Endothelial cell of hepatic sinusoid (primary cell): Measurements from ENCODE around the gene DDX51.
"Not testable (repeated sequence)": the region's sequence is repeated elsewhere in the genome, so short reads cannot be mapped to it uniquely, and the experiment has no call there.

Source experiments
- in situ Hi-C: cut with HindIII; loops from 2 replicates; pipeline ENCODE4 v1.10.0; 2017; ENCODE audit warnings: low sequenced_read_pairs

The DDX51 gene

GRCh38 chr12:132156573-132157325 lies 12.6 kb upstream of the DDX51 start:
- in situ Hi-C loops: no loop called here

GRCh38 chr12:132155771-132156572 lies 11.9 kb upstream of the DDX51 start:
- in situ Hi-C loops: no loop called here

DNA sequence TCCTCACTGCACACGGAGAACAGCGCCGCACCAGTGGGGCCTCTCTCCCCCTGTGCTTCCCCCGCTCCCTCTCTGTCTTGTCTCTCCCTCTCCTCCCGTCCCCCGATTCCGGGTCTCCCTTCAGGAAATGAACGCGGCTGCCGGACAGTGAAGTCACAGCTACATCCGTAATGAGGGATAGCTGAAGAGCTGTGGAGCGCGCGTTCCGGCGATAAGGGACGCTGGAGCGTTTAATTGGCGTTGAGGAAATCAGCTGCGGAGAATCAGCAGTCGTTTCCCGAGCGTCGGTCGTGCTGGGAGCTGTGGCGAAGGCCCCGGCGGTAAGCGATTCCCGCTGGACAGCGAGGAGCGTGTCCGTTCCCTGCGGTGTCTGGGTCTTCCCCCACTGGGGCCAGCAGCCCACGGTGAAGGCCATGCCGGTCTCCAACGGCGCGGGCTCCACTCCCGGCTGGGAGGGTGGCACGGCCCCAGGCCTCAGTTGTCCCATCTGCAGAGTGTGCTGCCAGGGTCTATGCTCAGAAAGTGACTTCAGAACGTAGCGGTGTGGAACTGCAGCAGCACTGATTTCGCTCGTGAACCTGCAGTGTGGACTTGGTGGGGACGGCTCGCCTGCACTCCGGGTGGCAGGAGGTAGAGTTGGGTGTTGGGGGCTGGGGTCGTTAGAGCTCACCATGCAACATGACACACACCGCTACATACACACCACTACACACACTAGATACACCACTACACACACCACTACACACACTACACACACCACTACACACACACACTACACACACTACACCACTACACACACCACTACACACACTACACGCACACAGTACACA lies 11.0 kb upstream of the DDX51 start:
- in situ Hi-C loops: no loop called here

DNA sequence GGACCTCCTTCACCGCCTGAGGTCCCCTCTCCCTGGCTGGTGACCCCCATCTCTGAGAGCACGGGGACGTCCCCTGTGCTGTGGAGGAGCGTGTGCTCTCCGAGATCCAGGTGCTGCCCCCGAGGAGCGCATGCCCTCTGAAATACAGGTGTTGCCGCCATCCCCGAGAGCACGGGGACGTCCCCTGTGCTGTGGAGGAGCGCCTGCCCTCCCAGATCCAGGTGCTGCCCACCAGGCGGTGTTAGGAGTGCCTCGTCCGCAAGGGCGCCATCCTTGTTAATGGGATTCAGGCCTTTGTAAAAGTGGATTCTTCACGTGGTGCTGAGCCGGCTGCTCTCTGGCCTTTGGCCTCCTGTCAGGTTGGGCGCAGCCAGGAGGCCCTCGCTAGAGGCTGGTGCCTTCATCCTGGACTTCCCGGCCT lies 10.2 kb upstream of the DDX51 start:
- in situ Hi-C loops: no loop called here

DNA sequence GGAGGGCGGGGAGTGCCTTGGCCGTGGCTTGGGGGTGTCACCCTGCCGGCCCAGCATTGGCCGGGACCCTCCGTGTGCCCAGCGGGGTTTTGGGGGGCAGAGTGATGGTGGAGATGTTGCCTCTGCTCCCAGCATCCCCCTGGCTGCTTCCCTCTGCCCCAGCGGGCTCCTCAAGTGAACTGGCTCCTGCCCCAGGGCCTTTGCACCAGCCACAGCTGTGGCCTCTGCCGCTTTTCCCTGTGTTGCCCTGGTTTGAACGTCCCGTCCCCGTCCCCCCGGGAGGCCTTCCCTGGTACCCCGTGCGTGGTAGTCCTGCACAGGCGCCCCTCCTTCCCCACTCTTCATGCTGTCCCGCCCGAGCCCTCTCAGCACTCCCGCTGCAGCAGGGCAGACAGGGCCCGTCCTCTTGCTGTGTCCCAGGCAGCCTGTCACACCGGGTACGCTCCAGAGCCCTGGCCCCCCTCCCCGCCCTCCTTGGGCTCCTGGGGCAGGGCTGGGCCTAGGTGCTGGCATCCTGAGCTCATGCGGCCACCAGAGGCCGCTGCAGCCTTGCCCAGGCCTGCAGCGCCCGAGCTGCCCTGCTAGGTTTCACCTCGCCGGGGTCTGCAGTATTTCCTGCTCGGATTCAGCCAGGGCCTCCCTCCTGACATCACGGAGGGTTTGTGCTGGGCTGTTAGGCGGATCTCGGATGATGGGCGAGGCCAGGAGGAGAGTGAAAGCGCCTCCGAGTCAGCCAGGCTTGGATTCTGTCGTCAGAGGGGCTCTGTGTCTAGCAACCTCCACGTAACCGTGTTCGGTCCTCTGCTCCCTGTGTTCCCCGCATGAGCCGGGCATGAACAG lies 9.6 kb upstream of the DDX51 start:
- in situ Hi-C loops: no loop called here

GRCh38 chr12:132152953-132153352 lies 8.8 kb upstream of the DDX51 start:
- in situ Hi-C loops: no loop called here

DNA sequence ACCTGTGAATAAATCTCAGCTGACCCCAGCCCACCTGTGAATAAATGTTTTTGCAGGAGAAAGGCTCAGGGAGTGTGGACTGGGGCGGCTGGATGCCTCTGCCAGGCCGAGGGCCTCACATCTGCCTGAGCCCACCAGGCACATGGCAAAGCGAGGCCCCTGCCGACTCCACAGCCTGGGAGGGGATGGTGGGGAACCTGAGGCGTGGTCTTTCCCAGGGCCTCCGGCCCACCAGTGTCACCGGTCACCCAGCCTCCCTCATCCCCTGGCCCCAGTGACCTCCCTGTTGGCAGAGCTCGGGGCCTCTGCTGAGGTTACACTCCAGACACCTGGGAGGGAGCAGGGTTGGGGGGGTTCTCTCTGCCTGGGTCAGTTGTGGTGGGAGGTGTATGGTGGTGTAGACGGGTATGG lies 8.3 kb upstream of the DDX51 start:
- in situ Hi-C loops: no loop called here

GRCh38 chr12:132151766-132152410 lies 7.8 kb upstream of the DDX51 start:
- in situ Hi-C loops: no loop called here

DNA sequence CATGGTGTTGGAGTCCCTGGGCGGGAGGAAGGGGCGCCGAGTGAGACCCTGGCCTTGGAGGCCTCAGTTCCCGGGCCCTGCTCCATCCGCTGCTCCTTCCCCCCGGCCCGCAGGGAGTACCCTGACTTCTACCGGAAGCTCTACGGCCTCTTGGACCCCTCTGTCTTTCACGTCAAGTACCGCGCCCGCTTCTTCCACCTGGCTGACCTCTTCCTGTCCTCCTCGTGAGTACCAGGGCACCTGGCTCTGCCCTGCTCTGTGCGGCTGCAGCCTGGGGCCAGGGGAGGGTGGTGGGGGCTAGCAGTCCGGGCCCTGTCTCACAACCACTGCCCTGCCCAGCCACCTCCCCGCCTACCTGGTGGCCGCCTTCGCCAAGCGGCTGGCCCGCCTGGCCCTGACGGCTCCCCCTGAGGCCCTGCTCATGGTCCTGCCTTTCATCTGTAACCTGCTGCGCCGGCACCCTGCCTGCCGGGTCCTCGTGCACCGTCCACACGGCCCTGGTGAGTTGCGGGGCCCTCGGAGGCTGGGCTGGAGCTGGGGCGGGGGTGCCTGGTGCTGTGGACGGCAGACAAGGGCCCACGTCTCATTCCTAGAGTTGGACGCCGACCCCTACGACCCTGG lies 7.1 kb upstream of the DDX51 start:
- in situ Hi-C loops: no loop called here

DNA sequence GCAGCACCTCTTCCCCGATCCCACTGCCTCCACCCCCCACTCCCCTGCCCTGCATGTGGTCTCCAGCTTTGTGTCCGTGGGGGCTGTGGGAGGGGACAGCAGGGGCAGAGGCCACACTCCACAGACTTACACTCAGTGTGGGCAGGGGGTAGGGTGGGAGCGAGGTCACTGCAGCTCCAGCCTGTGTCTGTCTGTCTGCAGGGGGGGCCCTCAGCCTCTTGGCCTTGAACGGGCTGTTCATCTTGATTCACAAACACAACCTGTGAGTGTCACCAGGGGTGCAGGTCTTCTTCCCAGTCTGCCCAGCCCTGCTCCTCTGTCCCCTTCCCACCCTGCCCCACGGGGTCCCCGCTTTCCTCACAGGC lies 6.6 kb upstream of the DDX51 start:
- in situ Hi-C loops: no loop called here

GRCh38 chr12:132149526-132149925 lies 5.4 kb upstream of the DDX51 start:
- in situ Hi-C loops: not testable (repeated sequence)

GRCh38 chr12:132148368-132149045 lies 4.4 kb upstream of the DDX51 start:
- in situ Hi-C loops: no loop called here

DNA sequence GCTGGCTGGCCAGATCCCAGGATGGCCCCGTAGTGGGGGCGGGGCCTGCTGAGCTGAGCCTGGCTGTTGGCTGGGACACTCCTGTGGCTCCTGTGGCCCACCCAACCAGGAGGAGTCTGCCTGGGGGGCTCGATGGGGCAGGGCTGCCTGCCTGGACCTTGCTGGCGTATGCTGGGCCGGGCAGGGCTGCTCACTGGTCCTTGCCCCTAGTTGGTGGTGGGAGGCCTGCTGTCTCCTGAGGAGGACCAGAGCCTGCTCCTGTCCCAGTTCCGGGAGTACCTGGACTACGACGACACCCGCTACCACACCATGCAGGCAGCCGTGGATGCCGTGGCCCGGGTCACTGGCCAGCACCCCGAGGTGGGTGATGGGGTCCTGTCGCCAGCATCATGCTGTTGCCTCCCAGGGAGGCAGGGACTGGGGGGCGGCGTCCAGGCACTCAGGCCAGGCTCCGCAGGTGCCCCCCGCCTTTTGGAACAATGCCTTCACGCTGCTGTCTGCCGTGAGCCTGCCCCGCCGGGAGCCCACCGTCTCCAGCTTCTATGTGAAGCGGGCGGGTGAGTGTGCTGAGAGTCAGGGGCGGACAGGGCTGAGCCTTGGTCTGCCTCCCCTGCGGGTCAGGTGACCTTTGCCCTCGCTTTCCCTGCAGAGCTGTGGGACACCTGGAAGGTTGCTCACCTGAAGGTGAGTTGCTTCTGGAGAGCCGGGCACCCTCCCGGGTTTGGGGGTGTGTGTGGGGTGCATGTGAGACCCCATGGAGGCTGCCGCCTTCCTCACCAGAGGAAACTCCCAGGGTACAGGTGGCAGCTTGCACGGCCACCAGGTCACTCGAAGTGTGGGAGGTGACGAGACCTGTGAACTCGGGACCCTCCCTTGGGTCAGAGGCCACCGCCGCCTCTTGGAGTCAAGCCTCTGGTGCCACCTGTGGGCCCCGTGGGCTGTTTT lies 3.6 kb upstream of the DDX51 start:
- in situ Hi-C loops: no loop called here

DNA sequence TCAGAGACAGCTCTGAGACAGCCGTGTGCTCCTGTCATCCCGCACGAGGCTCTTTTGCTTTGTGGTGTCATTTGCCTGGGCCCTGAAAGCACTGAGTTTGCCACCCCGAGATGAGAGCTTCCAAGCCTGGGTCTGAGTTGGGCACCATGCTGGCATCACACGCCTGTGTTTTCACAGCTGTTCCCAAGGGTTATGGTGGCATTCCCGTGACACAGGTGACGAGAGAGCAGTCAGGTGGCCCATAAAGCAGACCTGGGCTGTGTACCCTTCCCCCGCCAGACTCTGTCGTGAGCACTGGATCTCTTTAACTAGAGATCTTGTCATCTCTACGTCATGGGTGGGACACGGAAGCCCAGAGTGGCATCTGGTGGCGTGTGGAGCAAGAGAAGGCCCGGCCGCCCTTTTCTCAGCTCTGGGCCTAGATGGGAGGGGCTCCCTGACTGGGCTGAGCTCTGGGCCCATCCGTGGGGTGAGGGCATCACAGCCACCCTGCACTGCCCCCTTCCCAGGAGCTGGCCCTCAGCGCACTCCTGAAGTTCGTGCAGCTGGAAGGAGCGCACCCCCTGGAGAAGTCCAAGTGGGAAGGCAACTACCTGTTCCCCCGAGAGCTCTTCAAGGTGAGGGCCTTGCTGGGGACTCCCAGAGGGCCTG lies 2.8 kb upstream of the DDX51 start:
- in situ Hi-C loops: no loop called here

DNA sequence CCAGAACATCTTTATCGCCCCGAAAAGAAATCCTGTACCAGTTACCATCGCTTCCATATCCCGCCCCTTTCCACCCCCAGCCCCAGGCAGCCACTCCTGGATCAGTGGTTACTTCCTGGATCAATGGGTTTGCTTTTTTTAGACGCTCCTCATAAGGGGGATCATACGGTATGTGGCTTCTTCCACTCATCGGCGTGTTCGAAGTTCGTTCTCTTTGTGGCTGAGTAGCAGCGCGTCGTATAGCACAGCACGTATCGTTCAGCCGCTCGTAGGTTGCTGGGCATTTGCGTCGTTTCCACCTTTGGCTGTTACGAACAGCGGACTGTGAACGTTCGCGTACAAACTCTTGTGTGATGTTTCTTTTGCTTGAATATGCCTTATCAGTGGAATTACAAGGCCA lies 2.0 kb upstream of the DDX51 start:
- in situ Hi-C loops: no loop called here

DNA sequence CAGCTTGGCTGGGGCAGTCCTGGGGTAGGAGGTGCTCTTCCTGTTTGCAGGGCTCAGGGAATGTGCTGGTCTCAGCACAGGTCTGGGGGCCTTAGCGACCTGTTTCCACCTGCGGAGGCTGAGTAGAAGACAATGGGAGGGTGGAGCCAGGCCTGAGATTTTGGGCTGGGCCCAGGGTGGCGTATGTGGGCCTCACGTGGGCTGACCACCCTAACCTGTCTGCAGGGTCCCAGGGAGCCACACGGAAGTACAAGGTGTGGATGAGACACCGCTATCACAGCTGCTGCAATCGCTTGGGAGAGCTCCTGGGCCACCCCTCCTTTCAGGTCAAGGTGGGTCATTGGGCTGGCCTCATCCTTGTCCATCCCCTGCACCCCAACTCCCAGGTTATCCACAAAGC lies 1.2 kb upstream of the DDX51 start:
- in situ Hi-C loops: no loop called here

DNA sequence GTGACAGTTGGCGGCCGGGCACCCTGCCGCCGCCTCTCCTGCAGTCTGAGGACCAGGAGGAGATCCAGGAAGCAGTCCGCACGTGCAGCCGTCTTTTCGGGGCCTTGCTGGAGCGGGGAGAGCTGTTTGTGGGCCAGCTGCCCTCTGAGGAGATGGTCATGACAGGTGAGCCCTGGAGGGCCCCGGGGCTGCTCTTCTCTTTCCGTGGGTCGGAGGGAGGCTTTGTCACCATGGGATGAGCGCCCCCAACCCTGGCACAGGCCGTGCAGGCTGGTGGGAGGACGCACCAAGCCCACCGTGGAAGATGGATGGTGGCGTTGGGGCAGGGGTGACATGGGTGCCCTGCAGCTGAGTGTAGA lies 670 bp upstream of the DDX51 start:
- in situ Hi-C loops: no loop called here
